GM19328 (cell line): ENCODE data around the gene C2.
"Not testable (repeated sequence)": the region's sequence is repeated elsewhere in the genome, so short reads cannot be mapped to it uniquely, and the experiment has no call there.

Experiments
- ATAC-seq: cut with Tn5 transposase; IDR thresholded peaks from one replicate; pipeline ENCODE4 v1.9.1; 2021; ENCODE audit warnings: mild to moderate bottlenecking, moderate library complexity; ENCODE audit not compliant: unreplicated experiment

C2 gene

GRCh38 chr6:31972709-31973350 lies 45.3 kb downstream of the C2 start:
- ATAC-seq: no peak

- not testable (repeated sequence) for ATAC-seq
Measured at GRCh38 chr6:31976065-31976464, 48.5 kb downstream of the C2 start.

- ATAC-seq: no peak
Measured at GRCh38 chr6:31977816-31978431, 50.4 kb downstream of the C2 start.

- ATAC-seq: no peak
Measured at GRCh38 chr6:31978831-31979230, 51.3 kb downstream of the C2 start.

GRCh38 chr6:31979238-31979898 lies 51.9 kb downstream of the C2 start:
- no peak for ATAC-seq

GRCh38 chr6:31980195-31980876 lies 52.8 kb downstream of the C2 start:
- not testable (repeated sequence) for ATAC-seq

GRCh38 chr6:31980998-31981397 lies 53.5 kb downstream of the C2 start:
- not testable (repeated sequence) for ATAC-seq

- not testable (repeated sequence) for ATAC-seq
Measured at GRCh38 chr6:31981744-31982143, 54.2 kb downstream of the C2 start, which contains the start of gene C4A. Gene C4A (plus strand): TSS chr6:31982057. CDS start chr6:31982108, 51 bp downstream.

GRCh38 chr6:31989363-31989762 lies 61.8 kb downstream of the C2 start:
- ATAC-seq: not testable (repeated sequence)

- not testable (repeated sequence) for ATAC-seq
Measured at GRCh38 chr6:31994421-31994820, 66.9 kb downstream of the C2 start.
